ENCODE results near the gene SIN3A. TPM values are rescaled to one million over a fixed set of nuclear protein-coding genes. Genes with fewer than 3 reads are reported as not detected.
"Not testable (repeated sequence)": the region's sequence is repeated elsewhere in the genome, so short reads cannot be mapped to it uniquely, and the experiment has no call there.

The SIN3A gene
- total RNA-seq, result 10 to 100 TPM; 85.9 to 86.7 TPM

- CTCF ChIA-PET, result interaction anchor here (0.6 to 1.7 kb wide), 5 partner anchors 11 to 127 kb away, joined by 3 to 6 read pairs (median 5); partner anchors contain the start of gene PTPN9
- POLR2A ChIA-PET, result interaction anchor here (0.5 to 6.3 kb wide), 14 partner anchors 19 to 1323 kb away, joined by 3 to 79 read pairs (median 4); partner anchors contain the start of genes IMP3, MAN2C1, SNUPN and SNX33
These were observed at the start of gene SIN3A for GRCh38 chr15:75451674-75452363. Gene SIN3A, minus strand, starts transcription at chr15:75451690. Its CDS starts 21,315 bp downstream, at chr15:75430375.

DNA sequence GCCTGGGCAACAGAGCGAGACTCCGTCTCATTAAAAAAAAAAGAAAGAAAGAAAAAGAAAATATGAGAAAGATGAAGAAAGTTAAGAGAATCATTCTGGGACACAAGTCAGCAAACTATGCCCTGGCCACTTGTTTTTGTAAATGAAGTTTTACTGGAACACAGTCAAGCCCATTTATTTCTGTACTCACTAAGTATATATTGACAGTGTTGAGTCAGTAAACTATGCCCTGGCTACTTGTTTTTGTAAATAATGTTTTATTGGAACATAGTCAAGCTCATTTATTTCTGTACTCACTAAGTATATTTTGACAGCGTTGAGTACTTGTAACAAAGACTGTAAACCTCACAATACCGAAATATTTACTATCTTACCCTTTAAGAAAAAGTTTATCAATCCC lies 42.2 kb upstream of the SIN3A start:
- ChIA-PET POLR2A (no interaction called here), CTCF (no interaction called here)

DNA sequence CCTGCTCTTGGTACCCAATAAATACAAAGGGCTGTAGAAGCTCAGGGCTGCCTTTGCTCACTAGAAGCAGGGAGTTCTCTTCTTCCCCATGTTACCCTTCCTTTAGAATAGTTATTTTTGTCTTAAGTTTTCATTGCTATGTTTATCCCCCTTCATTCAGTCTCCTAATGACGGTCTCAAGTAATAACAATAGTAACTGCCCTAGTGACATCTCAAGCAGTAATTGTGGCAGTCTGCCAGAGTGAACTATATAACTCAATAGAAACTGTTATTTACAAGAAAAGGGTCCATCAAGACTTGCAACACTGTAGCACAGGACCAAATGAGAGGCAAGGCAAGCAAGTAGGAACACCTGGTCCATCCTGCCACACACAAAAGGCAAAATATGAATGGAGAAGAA lies 32.5 kb upstream of the SIN3A start:
- ChIA-PET POLR2A (no interaction called here), CTCF (interaction anchor here (1.2 kb wide), 1 partner anchor 28 kb away, joined by 3 read pairs; no protein-coding TSS in a partner anchor)

- CTCF ChIA-PET, result interaction anchor here (1.2 kb wide), 1 partner anchor 28 kb away, joined by 3 read pairs; no protein-coding TSS in a partner anchor
- POLR2A ChIA-PET, result not testable (repeated sequence)
These were observed 32.1 kb upstream of the SIN3A start for GRCh38 chr15:75483556-75483955.

DNA sequence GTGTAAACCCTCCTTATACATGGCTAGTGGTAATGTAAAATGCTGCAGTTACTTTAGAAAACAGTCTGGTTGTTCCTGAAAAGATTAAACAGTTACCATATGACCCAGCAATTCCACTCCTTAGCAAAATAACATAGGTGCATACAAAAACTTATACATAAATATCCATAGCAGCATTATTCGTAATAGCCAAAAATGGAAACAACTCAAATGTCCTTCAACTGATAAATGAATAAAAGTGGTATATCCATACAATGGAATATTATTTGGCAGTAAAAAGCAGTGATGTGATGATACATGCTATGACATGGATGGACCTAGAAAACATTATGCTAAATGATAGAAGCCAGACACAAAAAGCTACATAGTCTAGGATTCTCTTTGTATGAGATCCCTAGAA lies 31.6 kb upstream of the SIN3A start:
- POLR2A ChIA-PET, result no interaction called here
- CTCF ChIA-PET, result no interaction called here

DNA sequence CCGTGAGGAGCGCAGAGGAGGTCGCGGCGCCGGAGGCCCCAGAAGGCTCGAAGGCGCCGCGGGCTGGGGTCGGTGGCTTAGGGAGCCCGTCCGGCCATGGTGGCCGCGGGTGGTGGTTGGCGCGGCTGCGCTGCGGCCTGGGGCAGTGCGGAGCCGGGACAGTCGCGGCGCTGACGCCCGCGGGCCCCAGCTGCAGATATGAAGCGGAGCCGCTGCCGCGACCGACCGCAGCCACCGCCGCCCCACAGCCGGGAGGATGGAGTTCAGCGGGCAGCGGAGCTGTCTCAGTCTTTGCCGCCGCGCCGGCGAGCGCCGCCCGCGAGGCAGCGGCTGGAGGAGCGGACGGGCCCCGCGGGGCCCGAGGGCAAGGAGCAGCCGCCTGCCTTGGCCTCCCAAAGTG lies 29.0 kb upstream of the SIN3A start:
- CTCF ChIA-PET, POLR2A ChIA-PET: not testable (repeated sequence)

DNA sequence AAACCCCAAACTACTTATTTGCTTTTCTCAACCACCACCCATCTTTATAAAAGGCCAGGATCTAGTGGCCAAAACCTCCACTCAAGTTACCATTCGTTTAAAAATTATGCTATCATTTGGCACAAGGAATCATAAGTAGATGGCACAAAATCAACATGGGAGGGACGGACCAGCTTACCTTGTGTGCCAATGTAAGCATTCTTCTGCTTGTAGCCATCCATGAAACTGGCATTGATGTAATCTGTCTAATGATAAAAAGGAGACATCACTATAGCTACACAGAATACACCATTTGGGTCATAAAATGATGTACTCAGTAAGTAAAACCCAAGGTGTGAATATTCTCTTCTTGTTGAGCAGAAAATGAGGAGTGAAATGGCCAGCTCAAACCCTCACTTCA lies 28.2 kb upstream of the SIN3A start:
- CTCF ChIA-PET, result no interaction called here
- POLR2A ChIA-PET, result no interaction called here

GRCh38 chr15:75477094-75477493 lies 25.6 kb upstream of the SIN3A start:
- POLR2A ChIA-PET, CTCF ChIA-PET: not testable (repeated sequence)

GRCh38 chr15:75468913-75469598 lies 17.6 kb upstream of the SIN3A start:
- CTCF ChIA-PET, result no interaction called here
- POLR2A ChIA-PET, result no interaction called here

- CTCF ChIA-PET, result interaction anchor here (0.6 kb wide), 2 partner anchors 15 to 1145 kb away, joined by 3 read pairs; no protein-coding TSS in a partner anchor
- POLR2A ChIA-PET, result no interaction called here
These were observed 9.2 kb upstream of the SIN3A start for GRCh38 chr15:75460646-75461045.

DNA sequence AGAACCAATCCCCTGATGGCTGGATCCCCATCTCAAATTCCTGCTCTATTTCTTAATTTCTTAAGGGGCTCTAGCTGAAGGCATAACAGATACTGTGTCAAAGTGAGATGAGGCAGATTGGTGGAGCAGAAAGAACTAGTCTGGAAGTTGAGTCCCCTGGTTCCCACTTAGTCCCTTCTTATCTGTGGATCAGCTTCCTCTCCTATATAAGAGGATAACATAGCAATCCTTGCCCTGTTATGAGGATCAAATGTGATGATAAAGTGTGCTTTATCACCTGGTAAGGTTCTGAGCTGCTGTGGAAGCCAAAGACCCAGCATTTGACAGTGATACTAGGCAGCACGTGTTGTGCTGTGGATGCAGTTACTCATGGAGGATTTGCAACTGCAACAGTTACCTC lies 8.1 kb upstream of the SIN3A start:
- ChIA-PET CTCF (no interaction called here), POLR2A (interaction anchor here (0.7 kb wide), 1 partner anchor 1028 kb away, joined by 6 read pairs; no protein-coding TSS in a partner anchor)

DNA sequence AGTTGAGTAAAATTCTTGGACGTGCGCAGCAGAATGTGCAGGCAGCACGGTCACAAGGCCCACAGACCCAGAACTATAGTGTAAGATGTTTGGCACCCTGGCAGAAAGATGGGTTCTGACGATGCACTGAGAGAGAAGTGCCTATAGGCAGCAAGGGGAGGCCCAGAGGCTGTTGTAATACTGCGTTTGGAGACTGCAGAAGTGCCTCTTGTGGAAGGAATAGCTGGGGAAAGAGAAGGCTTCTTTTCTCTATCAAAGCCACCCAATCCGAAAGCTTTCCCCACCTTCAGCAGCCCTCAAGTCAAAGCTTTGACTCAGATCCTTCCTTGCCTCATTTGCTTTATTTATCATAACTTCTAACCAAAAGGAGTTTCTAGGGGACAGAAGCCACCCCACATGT lies 5.2 kb upstream of the SIN3A start:
- ChIA-PET POLR2A (interaction anchor here (0.6 to 6.3 kb wide), 3 partner anchors 11 to 89 kb away, joined by 7 to 79 read pairs (median 9); partner anchors contain the start of gene MAN2C1), CTCF (interaction anchor here (1.2 kb wide), 1 partner anchor 10 kb away, joined by 3 read pairs; no protein-coding TSS in a partner anchor)

DNA sequence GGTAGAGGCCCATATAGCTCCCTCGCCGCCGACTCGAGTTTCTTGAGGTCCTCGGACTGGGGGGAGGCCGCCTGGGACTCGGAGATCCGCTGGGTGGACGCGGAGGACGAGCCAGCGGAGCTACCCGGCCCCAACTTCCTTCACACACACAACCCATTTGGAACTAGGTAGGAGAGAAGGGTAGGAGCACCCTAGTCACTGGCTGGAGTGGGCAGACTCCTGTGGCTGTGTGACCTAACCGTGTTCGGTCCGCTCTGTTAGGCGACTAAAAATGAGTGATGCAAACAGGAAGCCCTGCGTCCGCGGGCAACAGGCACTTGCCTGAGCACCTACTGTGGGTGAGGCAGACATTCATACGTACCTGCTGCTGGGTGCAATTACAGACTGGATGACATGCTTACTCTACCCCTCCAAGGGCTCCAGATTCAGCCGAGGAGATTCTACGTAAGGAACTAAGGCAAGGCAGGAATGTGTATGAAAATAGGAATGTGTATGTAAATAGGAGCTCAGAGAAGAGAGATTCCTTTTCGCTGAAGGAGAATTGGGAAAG lies 4.6 kb upstream of the SIN3A start:
- ChIA-PET CTCF (interaction anchor here (0.5 to 2.8 kb wide), 6 partner anchors 28 to 259 kb away, joined by 3 to 24 read pairs (median 3); partner anchors contain the start of genes IMP3 and MAN2C1), POLR2A (interaction anchor here (0.6 to 6.3 kb wide), 8 partner anchors 10 to 513 kb away, joined by 3 to 79 read pairs (median 10); partner anchors contain the start of genes IMP3, MAN2C1, PTPN9 and SNX33)

DNA sequence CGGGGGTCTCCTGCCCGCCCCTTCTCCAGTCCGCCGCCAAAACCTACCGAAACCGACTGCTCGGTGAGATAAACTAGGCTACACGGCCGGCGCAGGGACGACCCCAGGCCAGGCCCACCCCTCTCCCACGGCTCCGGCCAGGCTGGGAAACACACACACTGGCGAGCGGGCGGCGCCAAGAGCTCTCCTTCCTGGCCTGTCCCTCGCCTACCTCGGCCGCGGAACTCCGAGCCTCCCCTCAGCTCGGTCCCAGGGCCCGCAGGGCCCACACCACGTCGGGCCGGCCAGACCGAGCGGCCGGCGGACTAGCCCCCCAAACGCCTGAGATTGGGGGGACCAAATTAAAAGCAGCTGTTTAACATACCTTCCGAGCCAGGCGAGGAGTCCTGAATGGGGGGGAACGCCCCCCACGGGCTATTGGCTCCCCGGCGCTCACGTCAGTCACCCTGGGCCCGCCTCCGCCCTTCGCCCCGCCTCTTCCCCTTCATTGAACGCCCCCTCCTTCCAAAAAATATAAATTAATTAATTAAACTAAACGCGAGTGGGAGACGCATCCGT lies 4.0 kb upstream of the SIN3A start:
- POLR2A ChIA-PET, result interaction anchor here (0.5 to 6.3 kb wide), 9 partner anchors 10 to 601 kb away, joined by 3 to 79 read pairs (median 9); partner anchors contain the start of genes IMP3, MAN2C1, PTPN9 and SNX33
- CTCF ChIA-PET, result interaction anchor here (0.5 to 2.8 kb wide), 7 partner anchors 29 to 259 kb away, joined by 3 to 24 read pairs (median 3); partner anchors contain the start of genes IMP3 and MAN2C1

GRCh38 chr15:75454471-75455378 lies 3.2 kb upstream of the SIN3A start:
- CTCF ChIA-PET, result interaction anchor here (0.8 to 2.8 kb wide), 6 partner anchors 30 to 185 kb away, joined by 3 to 24 read pairs (median 5); partner anchors contain the start of genes IMP3 and MAN2C1
- POLR2A ChIA-PET, result interaction anchor here (0.5 to 6.3 kb wide), 14 partner anchors 9 to 600 kb away, joined by 3 to 79 read pairs (median 5); partner anchors contain the start of genes IMP3, MAN2C1, PTPN9 and SNUPN

GRCh38 chr15:75453703-75454470 lies 2.4 kb upstream of the SIN3A start:
- ChIA-PET CTCF (interaction anchor here (0.8 to 2.8 kb wide), 6 partner anchors 55 to 362 kb away, joined by 3 to 24 read pairs (median 4); partner anchors contain the start of genes IMP3 and MAN2C1), POLR2A (interaction anchor here (0.5 to 6.3 kb wide), 11 partner anchors 8 to 194 kb away, joined by 3 to 79 read pairs (median 5); partner anchors contain the start of genes IMP3, MAN2C1, PTPN9 and SNUPN)
